HG03025 (cell line): ENCODE measurements around the gene CRELD2.

Experiments
- ATAC-seq: cut with Tn5 transposase; IDR thresholded peaks from one replicate; pipeline ENCODE4 v1.9.1; 2021; ENCODE audit warnings: mild to moderate bottlenecking, moderate library complexity; ENCODE audit not compliant: unreplicated experiment, low FRiP score

CRELD2 gene

DNA sequence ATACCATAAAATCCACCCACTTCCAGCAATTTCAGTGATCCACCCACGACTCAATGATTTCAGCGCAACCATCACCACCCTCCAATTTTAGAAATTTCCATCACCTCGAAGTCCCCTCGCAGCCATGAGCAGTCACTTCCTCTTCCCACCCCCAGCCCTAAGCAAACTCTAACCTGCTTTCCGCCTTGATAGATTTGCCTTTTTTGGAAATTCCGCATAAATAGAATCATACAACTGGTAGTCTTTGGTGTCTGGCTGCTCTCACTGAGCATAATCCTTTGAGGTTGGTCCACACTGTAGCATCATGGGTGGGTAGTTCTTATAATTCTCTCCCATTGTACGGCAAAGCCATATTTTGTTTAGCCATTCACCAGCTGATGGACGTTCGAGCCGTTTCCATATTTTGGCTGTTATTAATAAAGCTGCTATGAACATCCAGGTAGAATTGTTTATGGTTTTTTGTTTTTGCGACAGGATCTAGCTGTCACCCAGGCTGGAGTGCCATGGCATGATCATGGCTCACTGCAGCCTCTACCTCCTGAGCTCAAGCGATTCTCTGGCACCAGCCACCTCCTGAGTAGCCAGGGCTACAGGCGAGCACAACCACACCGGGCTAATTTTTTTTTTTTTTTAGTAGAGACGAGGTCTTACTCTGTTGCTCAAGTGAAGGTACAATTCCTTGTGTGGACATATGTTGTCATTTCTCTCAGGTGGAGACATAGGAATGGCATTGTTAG, 58.2 kb downstream of the CRELD2 start:
- no peak for ATAC-seq
